Fibroblast of lung (primary cell): ENCODE measurements around the gene MAGT1.

ENCODE experiments used
- EZH2 ChIP-seq: IDR thresholded peaks from 2 replicates; pipeline ENCODE4 v1.5.1; 2012; ENCODE audit warnings: low read length, control low read depth, mild to moderate bottlenecking; ENCODE audit errors: missing control alignments
- TF ChIP-seq, protein P1 (sequence below), 2 donors: IDR thresholded peaks in 1 of 2; conservative IDR thresholded peaks in 1 of 2; 1 replicate in 1 of 2; 2 replicates in 1 of 2; pipeline ENCODE4 v1.5.1; 2011 to 2012; ENCODE audit warnings: low read length in 2 of 2, control low read depth in 1 of 2, inconsistent platforms in 1 of 2, low read depth in 1 of 2, mild to moderate bottlenecking in 1 of 2

GRCh38 chrX:77788050-77788449 lies 107.2 kb downstream of the MAGT1 start:
- TF ChIP-seq, protein P1, sequence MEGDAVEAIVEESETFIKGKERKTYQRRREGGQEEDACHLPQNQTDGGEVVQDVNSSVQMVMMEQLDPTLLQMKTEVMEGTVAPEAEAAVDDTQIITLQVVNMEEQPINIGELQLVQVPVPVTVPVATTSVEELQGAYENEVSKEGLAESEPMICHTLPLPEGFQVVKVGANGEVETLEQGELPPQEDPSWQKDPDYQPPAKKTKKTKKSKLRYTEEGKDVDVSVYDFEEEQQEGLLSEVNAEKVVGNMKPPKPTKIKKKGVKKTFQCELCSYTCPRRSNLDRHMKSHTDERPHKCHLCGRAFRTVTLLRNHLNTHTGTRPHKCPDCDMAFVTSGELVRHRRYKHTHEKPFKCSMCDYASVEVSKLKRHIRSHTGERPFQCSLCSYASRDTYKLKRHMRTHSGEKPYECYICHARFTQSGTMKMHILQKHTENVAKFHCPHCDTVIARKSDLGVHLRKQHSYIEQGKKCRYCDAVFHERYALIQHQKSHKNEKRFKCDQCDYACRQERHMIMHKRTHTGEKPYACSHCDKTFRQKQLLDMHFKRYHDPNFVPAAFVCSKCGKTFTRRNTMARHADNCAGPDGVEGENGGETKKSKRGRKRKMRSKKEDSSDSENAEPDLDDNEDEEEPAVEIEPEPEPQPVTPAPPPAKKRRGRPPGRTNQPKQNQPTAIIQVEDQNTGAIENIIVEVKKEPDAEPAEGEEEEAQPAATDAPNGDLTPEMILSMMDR (conservative IDR thresholded peaks at IDR 0.05 in 1 of 2, IDR thresholded peaks at IDR 0.05 in 1 of 2; ENCODE audit: low read depth in 1 of 2, low read length in 2 of 2) = no peak
- no peak for TF ChIP-seq EZH2
